B cell (primary cell): ENCODE data around the gene TSKS.

Source experiments
- CTCF ChIP-seq: fragments of 200-600 bp; IDR thresholded peaks from one replicate; pipeline ENCODE4 v1.8.0; 2022; ENCODE audit warnings: antibody characterized with exemption, mild to moderate bottlenecking
- EZH2 ChIP-seq: IDR thresholded peaks from 2 replicates; pipeline ENCODE4 v1.6.1; 2012; ENCODE audit warnings: borderline replicate concordance, low read depth, mild to moderate bottlenecking, moderate library complexity, low read length; ENCODE audit not compliant: insufficient read depth, poor library complexity, severe bottlenecking

GRCh38 chr19:49712397-49712859 is 50.7 kb downstream of the TSKS start:
- no peak for TF ChIP-seq CTCF
- no peak for TF ChIP-seq EZH2
